Thyroid gland (tissue), 4 donors: Measurements from ENCODE around the gene MRPL9. TPM values are rescaled to one million over a fixed set of nuclear protein-coding genes. Genes with fewer than 3 reads are reported as not detected.
"Not testable (repeated sequence)": the region's sequence is repeated elsewhere in the genome, so short reads cannot be mapped to it uniquely, and the experiment has no call there.

Source experiments
- DNase-seq, 2 donors: peaks; one replicate each; pipeline ENCODE4 v3.0.0-alpha.2; 2019
- H3K27ac ChIP-seq, 3 donors: fragments of 200-600 bp; sonication (generic); 1 replicate in 2 of 3; 2 replicates in 1 of 3; pipeline ENCODE4 v1.5.1; 2016 to 2019; ENCODE audit warnings: mild to moderate bottlenecking in 1 of 3, moderate library complexity in 1 of 3
- H3K27me3 ChIP-seq: fragments of 200-600 bp; sonication (generic); one replicate; pipeline ENCODE4 v1.5.1; 2019
- H3K36me3 ChIP-seq, 2 donors: fragments of 200-600 bp; sonication (generic); one replicate each; pipeline ENCODE4 v1.5.1; 2016 to 2019
- H3K4me1 ChIP-seq, 2 donors: fragments of 200-600 bp; sonication (generic); one replicate each; pipeline ENCODE4 v1.5.1; 2017 to 2019
- H3K4me3 ChIP-seq, 3 donors: fragments of 200-600 bp; sonication (generic); replicated peaks in 1 of 3; 1 replicate in 2 of 3; 2 replicates in 1 of 3; pipeline ENCODE4 v1.5.1; 2016; ENCODE audit warnings: mild to moderate bottlenecking in 1 of 3
- H3K9me3 ChIP-seq: fragments of 200-600 bp; sonication (generic); one replicate; pipeline ENCODE4 v1.5.1; 2017
- POLR2A ChIP-seq, 2 donors: fragments of 450-650 bp; IDR thresholded peaks; one replicate each; pipeline ENCODE4 v1.6.1; 2017; ENCODE audit warnings: antibody characterized with exemption in 2 of 2, mild to moderate bottlenecking in 2 of 2, moderate library complexity in 1 of 2
- WGBS, 2 donors: methylation state at CpG; one replicate each; pipeline ENCODE4 v1.1.5; 2017; 5-methylcytosine and 5-hydroxymethylcytosine counted together
- intact Hi-C: fragments of 100-400 bp; cut with DNase I; formaldehyde crosslinking; loops from one replicate; pipeline ENCODE4 v1.15.1; 2023
- total RNA-seq, 4 donors: library from RNA; depleted of rRNA; stranded (reverse); fragments of >200 nt; gene quantifications; one replicate each; pipeline ENCODE4 v1.2.3, GENCODE V29; 2016
- TF ChIP-seq, protein P1 (sequence below), 6 experiments: fragments of 200-600 bp in 3 of 6; fragments of 450-650 bp in 3 of 6; sonication (generic) in 3 of 6; IDR thresholded peaks; one replicate each; pipeline ENCODE4 v1.5.1; 2016 to 2019; ENCODE audit warnings: antibody characterized with exemption in 6 of 6, mild to moderate bottlenecking in 2 of 6, inconsistent platforms in 1 of 6, moderate library complexity in 1 of 6

Gene MRPL9
- total RNA-seq, 4 donors from 2014 or later = 57.2 to 66.5 (median 61.8) TPM

DNA sequence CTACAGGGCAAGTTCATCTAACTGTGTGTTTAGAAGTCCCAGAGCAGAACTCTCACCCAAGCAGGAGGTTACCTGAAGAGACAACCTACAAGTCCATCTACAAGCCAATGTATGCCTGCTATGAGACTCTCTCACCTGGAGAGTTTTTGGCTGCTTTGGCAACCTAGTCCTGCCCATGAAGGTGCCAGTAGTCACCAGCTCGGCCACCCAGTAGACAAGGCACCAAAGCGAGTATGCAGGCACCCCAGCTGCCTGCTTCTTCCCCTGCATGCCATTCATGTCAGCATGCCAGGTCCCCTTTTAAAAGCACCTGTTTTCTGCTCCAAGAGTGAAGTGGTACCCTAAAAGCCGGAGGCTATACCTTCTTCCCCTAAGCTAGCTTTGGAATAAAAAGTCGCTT, 21.8 kb downstream of the MRPL9 start:
- H3K27me3 ChIP-seq = no peaks in the 10 kb centered on the region
- H3K27ac ChIP-seq = no peak overlapping the region
- TF ChIP-seq, protein P1, sequence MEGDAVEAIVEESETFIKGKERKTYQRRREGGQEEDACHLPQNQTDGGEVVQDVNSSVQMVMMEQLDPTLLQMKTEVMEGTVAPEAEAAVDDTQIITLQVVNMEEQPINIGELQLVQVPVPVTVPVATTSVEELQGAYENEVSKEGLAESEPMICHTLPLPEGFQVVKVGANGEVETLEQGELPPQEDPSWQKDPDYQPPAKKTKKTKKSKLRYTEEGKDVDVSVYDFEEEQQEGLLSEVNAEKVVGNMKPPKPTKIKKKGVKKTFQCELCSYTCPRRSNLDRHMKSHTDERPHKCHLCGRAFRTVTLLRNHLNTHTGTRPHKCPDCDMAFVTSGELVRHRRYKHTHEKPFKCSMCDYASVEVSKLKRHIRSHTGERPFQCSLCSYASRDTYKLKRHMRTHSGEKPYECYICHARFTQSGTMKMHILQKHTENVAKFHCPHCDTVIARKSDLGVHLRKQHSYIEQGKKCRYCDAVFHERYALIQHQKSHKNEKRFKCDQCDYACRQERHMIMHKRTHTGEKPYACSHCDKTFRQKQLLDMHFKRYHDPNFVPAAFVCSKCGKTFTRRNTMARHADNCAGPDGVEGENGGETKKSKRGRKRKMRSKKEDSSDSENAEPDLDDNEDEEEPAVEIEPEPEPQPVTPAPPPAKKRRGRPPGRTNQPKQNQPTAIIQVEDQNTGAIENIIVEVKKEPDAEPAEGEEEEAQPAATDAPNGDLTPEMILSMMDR (IDR thresholded peaks at IDR 0.05) = no peak
- TF ChIP-seq POLR2A (IDR thresholded peaks at IDR 0.05) = no peak
- intact Hi-C loops = no loop called here
- DNase-seq = no peak
- 94 to 99% methylated on average over 4 of the region's 4 CpGs for WGBS, 2 donors
- no peak overlapping the region for H3K4me3 ChIP-seq
- H3K9me3 ChIP-seq = no peaks in the 10 kb centered on the region
- H3K36me3 ChIP-seq = no peaks in the 10 kb centered on the region
- peaks cover 10 to 18% of the 10 kb centered on the region in 2 donors for H3K4me1 ChIP-seq

- Histone ChIP-seq H3K9me3 (no peaks in the 10 kb centered on the region), H3K27me3 (no peaks in the 10 kb centered on the region), H3K36me3 (no peaks in the 10 kb centered on the region), H3K4me3 (no peak overlapping the region), H3K4me1 (peaks cover 10 to 18% of the 10 kb centered on the region in 2 donors), H3K27ac (peak overlapping the region; percentile 54 to 76 (median 63))
- intact Hi-C loops = loop anchor here (10.0 kb wide), 3 partner anchors 95 to 295 kb away; partner anchors contain the start of genes C2CD4D and RORC
- peak; percentile 87 to 88 for DNase-seq
- TF ChIP-seq POLR2A (IDR thresholded peaks at IDR 0.05) = peak in 1 of 2 donors; percentile 43
- TF ChIP-seq, protein P1 (IDR thresholded peaks at IDR 0.05) = peak in 1 of 6 experiments; percentile 11
- WGBS, 2 donors = 18 to 21% methylated on average over 3 of the region's 3 CpGs
Measured at GRCh38 chr1:151739590-151740355, 23.5 kb downstream of the MRPL9 start.

GRCh38 chr1:151737479-151737878, 25.8 kb downstream of the MRPL9 start:
- DNase-seq = no peak
- Histone ChIP-seq H3K4me1 (peaks cover 10 to 18% of the 10 kb centered on the region in 2 donors), H3K4me3 (no peak overlapping the region), H3K9me3 (no peaks in the 10 kb centered on the region), H3K27ac (no peak overlapping the region), H3K27me3 (no peaks in the 10 kb centered on the region), H3K36me3 (no peaks in the 10 kb centered on the region)
- intact Hi-C loops = loop anchor here (10.0 kb wide), 3 partner anchors 97 to 293 kb away; partner anchors contain the start of genes C2CD4D and RORC
- TF ChIP-seq POLR2A (IDR thresholded peaks at IDR 0.05) = no peak
- TF ChIP-seq, protein P1 (IDR thresholded peaks at IDR 0.05) = no peak

GRCh38 chr1:151737026-151737425, 26.3 kb downstream of the MRPL9 start:
- WGBS, 2 donors = 77 to 94% methylated on average over 2 of the region's 2 CpGs
- H3K4me3 ChIP-seq = no peak overlapping the region
- intact Hi-C loops = loop anchor here (10.0 kb wide), 3 partner anchors 98 to 292 kb away; partner anchors contain the start of genes C2CD4D and RORC
- peaks cover 10 to 18% of the 10 kb centered on the region in 2 donors for H3K4me1 ChIP-seq
- no peak overlapping the region for H3K27ac ChIP-seq
- TF ChIP-seq POLR2A (IDR thresholded peaks at IDR 0.05) = no peak
- DNase-seq = no peak
- H3K9me3 ChIP-seq = no peaks in the 10 kb centered on the region
- H3K36me3 ChIP-seq = no peaks in the 10 kb centered on the region
- no peaks in the 10 kb centered on the region for H3K27me3 ChIP-seq

- DNase-seq, H3K27me3 ChIP-seq, H3K36me3 ChIP-seq, H3K4me3 ChIP-seq, H3K27ac ChIP-seq, H3K9me3 ChIP-seq, H3K4me1 ChIP-seq: not testable (repeated sequence)
- intact Hi-C loops = loop anchor here (2.0 to 10.0 kb wide), 4 partner anchors 101 to 289 kb away; partner anchors contain the start of genes C2CD4D and RORC
- 92 to 94% methylated on average over 9 of the region's 9 CpGs for WGBS, 2 donors
Measured at GRCh38 chr1:151733995-151734394, 29.3 kb downstream of the MRPL9 start.

GRCh38 chr1:151733126-151733525, 30.2 kb downstream of the MRPL9 start:
- intact Hi-C loops = loop anchor here (10.0 kb wide), 3 partner anchors 102 to 288 kb away; partner anchors contain the start of genes C2CD4D and RORC
- H3K4me1 ChIP-seq = no peaks in the 10 kb centered on the region
- no peaks in the 10 kb centered on the region for H3K36me3 ChIP-seq
- TF ChIP-seq, protein P1 (IDR thresholded peaks at IDR 0.05) = no peak
- TF ChIP-seq POLR2A (IDR thresholded peaks at IDR 0.05) = no peak
- H3K27me3 ChIP-seq = no peaks in the 10 kb centered on the region
- no peak overlapping the region for H3K27ac ChIP-seq
- 79 to 83% methylated on average over 3 of the region's 3 CpGs for WGBS, 2 donors
- no peak for DNase-seq
- H3K9me3 ChIP-seq = no peaks in the 10 kb centered on the region
- H3K4me3 ChIP-seq = no peak overlapping the region
